ENCODE measurements around the gene NHLRC2. TPM values are rescaled to one million over a fixed set of nuclear protein-coding genes. Genes with fewer than 3 reads are reported as not detected.

Gene NHLRC2
- total and polyA plus RNA-seq, 2 experiments from 2014 or later: 15.5 to 28.1 TPM

- Histone ChIP-seq H3K4me2 (no peak overlapping the region), H3K79me2 (replicated peaks; ENCODE audit: insufficient read depth) (no peaks in the 10 kb centered on the region), H2AFZ (no peak overlapping the region), H4K20me1 (replicated peaks; ENCODE audit: insufficient read depth) (no peaks in the 10 kb centered on the region), H3F3A (replicated peaks; ENCODE audit: low read depth) (no peaks in the 10 kb centered on the region), H3K4me1 (ENCODE audit: insufficient read depth) (no peaks in the 10 kb centered on the region), H3K9me2 (ENCODE audit: insufficient read depth) (no peaks in the 10 kb centered on the region), H3K27ac (ENCODE audit: low read depth) (no peak overlapping the region), H3K27me3 (ENCODE audit: insufficient read depth) (no peaks in the 10 kb centered on the region), H3K36me3 (ENCODE audit: insufficient read depth) (peaks cover 10% of the 10 kb centered on the region; the same call in 1 of the 2 replicates), H3K4me3 (no peak overlapping the region)
- H3K9me3 Mint-ChIP-seq: no peaks in the 10 kb centered on the region
- H3K4me1 Mint-ChIP-seq: no peaks in the 10 kb centered on the region
- H3K27ac Mint-ChIP-seq: no peak overlapping the region
- peaks cover 5% of the 10 kb centered on the region; the same call in 1 of the 3 replicates for H3K36me3 Mint-ChIP-seq (ENCODE audit: low read depth)
- no peak overlapping the region for H3K4me3 Mint-ChIP-seq
- no peak for DNase-seq (ENCODE audit: low spot score)
- TF ChIP-seq, protein P1, sequence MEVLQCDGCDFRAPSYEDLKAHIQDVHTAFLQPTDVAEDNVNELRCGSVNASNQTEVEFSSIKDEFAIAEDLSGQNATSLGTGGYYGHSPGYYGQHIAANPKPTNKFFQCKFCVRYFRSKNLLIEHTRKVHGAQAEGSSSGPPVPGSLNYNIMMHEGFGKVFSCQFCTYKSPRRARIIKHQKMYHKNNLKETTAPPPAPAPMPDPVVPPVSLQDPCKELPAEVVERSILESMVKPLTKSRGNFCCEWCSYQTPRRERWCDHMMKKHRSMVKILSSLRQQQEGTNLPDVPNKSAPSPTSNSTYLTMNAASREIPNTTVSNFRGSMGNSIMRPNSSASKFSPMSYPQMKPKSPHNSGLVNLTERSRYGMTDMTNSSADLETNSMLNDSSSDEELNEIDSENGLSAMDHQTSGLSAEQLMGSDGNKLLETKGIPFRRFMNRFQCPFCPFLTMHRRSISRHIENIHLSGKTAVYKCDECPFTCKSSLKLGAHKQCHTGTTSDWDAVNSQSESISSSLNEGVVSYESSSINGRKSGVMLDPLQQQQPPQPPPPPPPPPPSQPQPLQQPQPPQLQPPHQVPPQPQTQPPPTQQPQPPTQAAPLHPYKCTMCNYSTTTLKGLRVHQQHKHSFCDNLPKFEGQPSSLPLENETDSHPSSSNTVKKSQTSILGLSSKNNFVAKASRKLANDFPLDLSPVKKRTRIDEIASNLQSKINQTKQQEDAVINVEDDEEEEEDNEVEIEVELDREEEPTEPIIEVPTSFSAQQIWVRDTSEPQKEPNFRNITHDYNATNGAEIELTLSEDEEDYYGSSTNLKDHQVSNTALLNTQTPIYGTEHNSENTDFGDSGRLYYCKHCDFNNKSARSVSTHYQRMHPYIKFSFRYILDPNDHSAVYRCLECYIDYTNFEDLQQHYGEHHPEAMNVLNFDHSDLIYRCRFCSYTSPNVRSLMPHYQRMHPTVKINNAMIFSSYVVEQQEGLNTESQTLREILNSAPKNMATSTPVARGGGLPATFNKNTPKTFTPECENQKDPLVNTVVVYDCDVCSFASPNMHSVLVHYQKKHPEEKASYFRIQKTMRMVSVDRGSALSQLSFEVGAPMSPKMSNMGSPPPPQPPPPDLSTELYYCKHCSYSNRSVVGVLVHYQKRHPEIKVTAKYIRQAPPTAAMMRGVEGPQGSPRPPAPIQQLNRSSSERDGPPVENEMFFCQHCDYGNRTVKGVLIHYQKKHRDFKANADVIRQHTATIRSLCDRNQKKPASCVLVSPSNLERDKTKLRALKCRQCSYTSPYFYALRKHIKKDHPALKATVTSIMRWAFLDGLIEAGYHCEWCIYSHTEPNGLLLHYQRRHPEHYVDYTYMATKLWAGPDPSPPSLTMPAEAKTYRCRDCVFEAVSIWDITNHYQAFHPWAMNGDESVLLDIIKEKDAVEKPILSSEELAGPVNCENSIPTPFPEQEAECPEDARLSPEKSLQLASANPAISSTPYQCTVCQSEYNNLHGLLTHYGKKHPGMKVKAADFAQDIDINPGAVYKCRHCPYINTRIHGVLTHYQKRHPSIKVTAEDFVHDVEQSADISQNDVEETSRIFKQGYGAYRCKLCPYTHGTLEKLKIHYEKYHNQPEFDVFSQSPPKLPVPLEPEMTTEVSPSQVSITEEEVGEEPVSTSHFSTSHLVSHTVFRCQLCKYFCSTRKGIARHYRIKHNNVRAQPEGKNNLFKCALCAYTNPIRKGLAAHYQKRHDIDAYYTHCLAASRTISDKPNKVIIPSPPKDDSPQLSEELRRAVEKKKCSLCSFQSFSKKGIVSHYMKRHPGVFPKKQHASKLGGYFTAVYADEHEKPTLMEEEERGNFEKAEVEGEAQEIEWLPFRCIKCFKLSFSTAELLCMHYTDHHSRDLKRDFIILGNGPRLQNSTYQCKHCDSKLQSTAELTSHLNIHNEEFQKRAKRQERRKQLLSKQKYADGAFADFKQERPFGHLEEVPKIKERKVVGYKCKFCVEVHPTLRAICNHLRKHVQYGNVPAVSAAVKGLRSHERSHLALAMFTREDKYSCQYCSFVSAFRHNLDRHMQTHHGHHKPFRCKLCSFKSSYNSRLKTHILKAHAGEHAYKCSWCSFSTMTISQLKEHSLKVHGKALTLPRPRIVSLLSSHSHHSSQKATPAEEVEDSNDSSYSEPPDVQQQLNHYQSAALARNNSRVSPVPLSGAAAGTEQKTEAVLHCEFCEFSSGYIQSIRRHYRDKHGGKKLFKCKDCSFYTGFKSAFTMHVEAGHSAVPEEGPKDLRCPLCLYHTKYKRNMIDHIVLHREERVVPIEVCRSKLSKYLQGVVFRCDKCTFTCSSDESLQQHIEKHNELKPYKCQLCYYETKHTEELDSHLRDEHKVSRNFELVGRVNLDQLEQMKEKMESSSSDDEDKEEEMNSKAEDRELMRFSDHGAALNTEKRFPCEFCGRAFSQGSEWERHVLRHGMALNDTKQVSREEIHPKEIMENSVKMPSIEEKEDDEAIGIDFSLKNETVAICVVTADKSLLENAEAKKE (CRISPR knock-in tag; IDR thresholded peaks at IDR 0.05): no peak
- TF ChIP-seq ZNF114 (CRISPR knock-in tag; IDR thresholded peaks at IDR 0.05) (no peak), EZH2phosphoT487 (IDR thresholded peaks at IDR 0.05; ENCODE audit: unreplicated experiment) (no peak), POLR2AphosphoS5 (IDR thresholded peaks at IDR 0.05; ENCODE audit: low read depth) (no peak), NANOG (IDR thresholded peaks at IDR 0.05; ENCODE audit: borderline replicate concordance) (no peak), CREB1 (CRISPR knock-in tag; IDR thresholded peaks at IDR 0.05; ENCODE audit: low read depth) (no peak), EZH2 (IDR thresholded peaks at IDR 0.05; ENCODE audit: low read depth, unreplicated experiment) (no peak), ZNF331 (CRISPR knock-in tag; IDR thresholded peaks at IDR 0.05; ENCODE audit: low read depth) (no peak), ETS1 (IDR thresholded peaks at IDR 0.05) (no peak), CTCF (conservative IDR thresholded peaks at IDR 0.05; ENCODE audit: low read depth in 2 of 2) (no peak), STAT1 (IDR thresholded peaks at IDR 0.05; ENCODE audit: unreplicated experiment) (no peak), JUNB (IDR thresholded peaks at IDR 0.05; ENCODE audit: unreplicated experiment) (no peak)
- TF ChIP-seq, protein P2, sequence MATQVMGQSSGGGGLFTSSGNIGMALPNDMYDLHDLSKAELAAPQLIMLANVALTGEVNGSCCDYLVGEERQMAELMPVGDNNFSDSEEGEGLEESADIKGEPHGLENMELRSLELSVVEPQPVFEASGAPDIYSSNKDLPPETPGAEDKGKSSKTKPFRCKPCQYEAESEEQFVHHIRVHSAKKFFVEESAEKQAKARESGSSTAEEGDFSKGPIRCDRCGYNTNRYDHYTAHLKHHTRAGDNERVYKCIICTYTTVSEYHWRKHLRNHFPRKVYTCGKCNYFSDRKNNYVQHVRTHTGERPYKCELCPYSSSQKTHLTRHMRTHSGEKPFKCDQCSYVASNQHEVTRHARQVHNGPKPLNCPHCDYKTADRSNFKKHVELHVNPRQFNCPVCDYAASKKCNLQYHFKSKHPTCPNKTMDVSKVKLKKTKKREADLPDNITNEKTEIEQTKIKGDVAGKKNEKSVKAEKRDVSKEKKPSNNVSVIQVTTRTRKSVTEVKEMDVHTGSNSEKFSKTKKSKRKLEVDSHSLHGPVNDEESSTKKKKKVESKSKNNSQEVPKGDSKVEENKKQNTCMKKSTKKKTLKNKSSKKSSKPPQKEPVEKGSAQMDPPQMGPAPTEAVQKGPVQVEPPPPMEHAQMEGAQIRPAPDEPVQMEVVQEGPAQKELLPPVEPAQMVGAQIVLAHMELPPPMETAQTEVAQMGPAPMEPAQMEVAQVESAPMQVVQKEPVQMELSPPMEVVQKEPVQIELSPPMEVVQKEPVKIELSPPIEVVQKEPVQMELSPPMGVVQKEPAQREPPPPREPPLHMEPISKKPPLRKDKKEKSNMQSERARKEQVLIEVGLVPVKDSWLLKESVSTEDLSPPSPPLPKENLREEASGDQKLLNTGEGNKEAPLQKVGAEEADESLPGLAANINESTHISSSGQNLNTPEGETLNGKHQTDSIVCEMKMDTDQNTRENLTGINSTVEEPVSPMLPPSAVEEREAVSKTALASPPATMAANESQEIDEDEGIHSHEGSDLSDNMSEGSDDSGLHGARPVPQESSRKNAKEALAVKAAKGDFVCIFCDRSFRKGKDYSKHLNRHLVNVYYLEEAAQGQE (IDR thresholded peaks at IDR 0.05; ENCODE audit: unreplicated experiment): no peak
- no peak for ATAC-seq
- no peaks in the 10 kb centered on the region for H3K27me3 Mint-ChIP-seq (ENCODE audit: insufficient read depth, low read depth, poor library complexity)
Measured at GRCh38 chr10:113912582-113912981, 58.1 kb downstream of the NHLRC2 start.

All from GM23338 (cell line).